Right atrium auricular region (tissue), 2 donors: Measurements from ENCODE around the gene POU3F2. TPM values are rescaled to one million over a fixed set of nuclear protein-coding genes. Genes with fewer than 3 reads are reported as not detected.
A peak's percentile ranks its signal among the peaks of the same experiment; 100 is the strongest.

Experiments used
- DNase-seq: peaks from one replicate; pipeline ENCODE4 v3.0.0-alpha.2; 2019; ENCODE audit warnings: low spot score
- H3K27ac ChIP-seq, 2 donors: fragments of 200-600 bp; sonication (generic); 1 replicate in 1 of 2; 2 replicates in 1 of 2; pipeline ENCODE4 v1.5.1; 2016 to 2019
- H3K27me3 ChIP-seq, 2 donors: fragments of 200-600 bp; sonication (generic); one replicate each; pipeline versions ENCODE4 v1.5.1 to v1.6.0; 2017 to 2019
- H3K36me3 ChIP-seq: fragments of 200-600 bp; sonication (generic); one replicate; pipeline ENCODE4 v1.5.1; 2016
- H3K4me1 ChIP-seq, 2 donors: fragments of 200-600 bp; sonication (generic); one replicate each; pipeline versions ENCODE4 v1.5.1 to v1.6.0; 2017 to 2019
- H3K4me3 ChIP-seq, 2 donors: fragments of 200-600 bp; sonication (generic); 1 replicate in 1 of 2; 2 replicates in 1 of 2; pipeline ENCODE4 v1.5.1; 2017 to 2019; ENCODE audit warnings: mild to moderate bottlenecking in 1 of 2, moderate library complexity in 1 of 2
- H3K9me3 ChIP-seq, 2 donors: fragments of 200-600 bp; sonication (generic); one replicate each; pipeline ENCODE4 v1.5.1; 2019
- CTCF ChIP-seq, 2 donors: fragments of 200-600 bp; sonication (generic); IDR thresholded peaks; one replicate each; pipeline ENCODE4 v1.5.1; 2019; ENCODE audit warnings: antibody characterized with exemption in 2 of 2
- total RNA-seq, 2 donors: library from RNA; depleted of rRNA; stranded (reverse); fragments of >200 nt; gene quantifications; one replicate each; pipeline ENCODE4 v1.1.0, GENCODE V29; 2016

The POU3F2 gene
- not detected for total RNA-seq

GRCh38 chr6:98834060-98835031 lies at the start of gene POU3F2:
Gene POU3F2 (plus strand): TSS chr6:98834574. CDS start chr6:98834874, 300 bp downstream.
- Histone ChIP-seq H3K27me3 (peaks cover 59 to 68% of the 10 kb centered on the region in 2 donors), H3K9me3 (no peaks in the 10 kb centered on the region)
- no peak for DNase-seq

GRCh38 chr6:98787435-98787834 lies 46.9 kb upstream of the POU3F2 start:
- no peaks in the 10 kb centered on the region for H3K27me3 ChIP-seq
- no peak overlapping the region for H3K27ac ChIP-seq
- no peak for DNase-seq
- no peaks in the 10 kb centered on the region for H3K36me3 ChIP-seq
- no peak overlapping the region for H3K4me3 ChIP-seq
- no peaks in the 10 kb centered on the region for H3K9me3 ChIP-seq
- no peak for TF ChIP-seq CTCF (IDR thresholded peaks at IDR 0.05)
- no peaks in the 10 kb centered on the region for H3K4me1 ChIP-seq

More at GRCh38 chr6:98834060-98835031, at the start of gene POU3F2:
- Histone ChIP-seq H3K4me1 (peaks cover 0 to 52% of the 10 kb centered on the region in 2 donors), H3K27ac (no peak within 1 kb of the TSS), H3K36me3 (no peaks in the 10 kb centered on the region), H3K4me3 (peak within 1 kb of the TSS; percentile 38 to 56)
- no peak for TF ChIP-seq CTCF (IDR thresholded peaks at IDR 0.05)

GRCh38 chr6:98787961-98788360 lies 46.4 kb upstream of the POU3F2 start:
- no peaks in the 10 kb centered on the region for H3K36me3 ChIP-seq
- no peak for TF ChIP-seq CTCF (IDR thresholded peaks at IDR 0.05)
- H3K27me3 ChIP-seq: no peaks in the 10 kb centered on the region
- H3K4me3 ChIP-seq: no peak overlapping the region
- no peak for DNase-seq
- H3K9me3 ChIP-seq: no peaks in the 10 kb centered on the region
- no peak overlapping the region for H3K27ac ChIP-seq
- no peaks in the 10 kb centered on the region for H3K4me1 ChIP-seq

- no peaks in the 10 kb centered on the region for H3K27me3 ChIP-seq
- no peak for DNase-seq
- no peak overlapping the region for H3K4me3 ChIP-seq
- H3K4me1 ChIP-seq: no peaks in the 10 kb centered on the region
- no peak overlapping the region for H3K27ac ChIP-seq
- no peaks in the 10 kb centered on the region for H3K36me3 ChIP-seq
- H3K9me3 ChIP-seq: no peaks in the 10 kb centered on the region
- TF ChIP-seq CTCF (IDR thresholded peaks at IDR 0.05): no peak
These were observed 40.0 kb upstream of the POU3F2 start for GRCh38 chr6:98794307-98794842.

- H3K4me3 ChIP-seq: no peak overlapping the region
- no peak overlapping the region for H3K27ac ChIP-seq
- H3K36me3 ChIP-seq: no peaks in the 10 kb centered on the region
- H3K4me1 ChIP-seq: no peaks in the 10 kb centered on the region
- no peak for TF ChIP-seq CTCF (IDR thresholded peaks at IDR 0.05)
- H3K27me3 ChIP-seq: no peaks in the 10 kb centered on the region
- no peak for DNase-seq
- no peaks in the 10 kb centered on the region for H3K9me3 ChIP-seq
These were observed 37.0 kb upstream of the POU3F2 start for GRCh38 chr6:98797217-98797994.
